K562 (cell line): Measurements from ENCODE around the gene ARID5B. TPM values are rescaled to one million over a fixed set of nuclear protein-coding genes. Genes with fewer than 3 reads are reported as not detected.

Experiments used
- ATAC-seq: fragments of 200-7000 bp; cut with Tn5 transposase; 3 replicates; pipeline ENCODE4 v1.9.1; 2020; ENCODE audit warnings: moderate library complexity
- BruUV-seq: library from RNA; stranded (reverse); fragments of 400-500 nt; replicated peaks from 2 replicates; lab custom pipeline; 2021; lab: Mats Ljungman, UMichigan
- CTCF ChIA-PET: fragments of 300-600 bp; formaldehyde crosslinking; extraction: SDS; loops from one replicate; lab custom pipeline; 2021; ENCODE audit warnings: low intra/inter-chr PET ratio; lab: Yijun Ruan, JAX
- POLR2A ChIA-PET: fragments of 300-600, 350-650 bp; sonication (Branson Sonifier 250); formaldehyde crosslinking; extraction: SDS; loops from one replicate; lab custom pipeline; 2021; ENCODE audit warnings: antibody characterized with exemption, inconsistent platforms; lab: Yijun Ruan, JAX
- DNase-seq, 4 experiments: peaks; one replicate each; pipeline versions ENCODE4 v3.0.0 to v3.0.0-alpha.2; 2011 to 2018; ENCODE audit warnings: low spot score in 3 of 4, mixed read lengths in 3 of 4; ENCODE audit errors: extremely low read depth in 1 of 4
- FAIRE-seq: peaks from 2 replicates; lab custom pipeline; 2011; peaks lifted over from hg19 to GRCh38; lab: Jason Lieb, UNC
- H2AFZ ChIP-seq: 2 replicates; pipeline ENCODE4 v1.6.0; 2011; ENCODE audit warnings: low read depth, low read length, control low read depth, inconsistent platforms
- H3K27ac ChIP-seq: fragments of 200-600 bp; 3 replicates; pipeline ENCODE4 v1.8.0; 2011; ENCODE audit warnings: low read depth, mild to moderate bottlenecking, control low read depth, inconsistent platforms, low read length, moderate library complexity, mixed read lengths; ENCODE audit errors: extremely low read depth
- H3K27me3 ChIP-seq, 2 experiments: fragments of 300-600 bp in 1 of 2; 2 replicates in 1 of 2; 3 replicates in 1 of 2; pipeline versions ENCODE4 v1.6.0 to v1.8.0; 2011; ENCODE audit warnings: inconsistent platforms in 2 of 2, low read length in 2 of 2, mild to moderate bottlenecking in 1 of 2, mixed read lengths in 1 of 2, moderate library complexity in 1 of 2; ENCODE audit not compliant: control insufficient read depth in 2 of 2, insufficient read depth in 2 of 2
- H3K36me3 ChIP-seq: fragments of 300-600 bp; 3 replicates; pipeline ENCODE4 v1.8.0; 2011; ENCODE audit warnings: mild to moderate bottlenecking, low read length, inconsistent platforms; ENCODE audit not compliant: control insufficient read depth, insufficient read depth
- H3K4me1 ChIP-seq, 2 experiments: fragments of 200-600 bp in 1 of 2; replicated peaks in 1 of 2; 2 replicates in 1 of 2; 3 replicates in 1 of 2; pipeline versions ENCODE4 v1.5.1 to v1.8.0; 2011; ENCODE audit warnings: inconsistent platforms in 2 of 2, low read length in 2 of 2, mild to moderate bottlenecking in 1 of 2, mixed read lengths in 1 of 2, moderate library complexity in 1 of 2; ENCODE audit not compliant: control insufficient read depth in 2 of 2, insufficient read depth in 2 of 2
- H3K4me2 ChIP-seq: 2 replicates; pipeline ENCODE4 v1.6.1; 2011; ENCODE audit warnings: low read length, control low read depth, inconsistent platforms, mixed read lengths; ENCODE audit not compliant: insufficient read depth
- H3K4me3 ChIP-seq: fragments of 200-600 bp; sonication (generic), shearing (Covaris generic); 2 replicates; pipeline ENCODE4 v1.5.1; 2016; ENCODE audit warnings: control low read depth, inconsistent platforms
- H3K79me2 ChIP-seq: fragments of 200-600 bp; 3 replicates; pipeline ENCODE4 v1.8.0; 2011; ENCODE audit warnings: low read length, inconsistent platforms; ENCODE audit not compliant: control insufficient read depth, insufficient read depth
- H3K9ac ChIP-seq, 2 experiments: 2 replicates each; pipeline versions ENCODE4 v1.6.0 to v1.6.1; 2011; ENCODE audit warnings: low read depth in 2 of 2, low read length in 2 of 2, control low read depth in 1 of 2, inconsistent platforms in 1 of 2, mild to moderate bottlenecking in 1 of 2, mixed read lengths in 1 of 2; ENCODE audit not compliant: insufficient read depth in 1 of 2
- H3K9me1 ChIP-seq: one replicate; pipeline ENCODE4 v1.6.0; 2011; ENCODE audit warnings: inconsistent platforms, mild to moderate bottlenecking, low read length, moderate library complexity; ENCODE audit not compliant: control insufficient read depth, insufficient read depth
- H3K9me3 ChIP-seq: replicated peaks from 2 replicates; pipeline ENCODE4 v1.5.1; 2011; ENCODE audit warnings: low read depth, low read length, inconsistent platforms; ENCODE audit not compliant: control insufficient read depth, insufficient read depth
- H4K20me1 ChIP-seq: replicated peaks from 2 replicates; pipeline ENCODE4 v1.6.1; 2011; ENCODE audit warnings: low read length, inconsistent platforms, mixed read lengths; ENCODE audit not compliant: control insufficient read depth, insufficient read depth
- CBFA2T3 ChIP-seq: fragments of 450-650 bp; IDR thresholded peaks from 2 replicates; pipeline ENCODE4 v1.6.1; 2017
- CREBBP ChIP-seq: IDR thresholded peaks from one replicate; pipeline ENCODE4 v1.6.1; 2012; ENCODE audit warnings: low read depth, mild to moderate bottlenecking, control low read depth, inconsistent platforms, low read length
- GTF2E2 ChIP-seq: fragments of 200-800 bp; sonication (Bioruptor generic); IDR thresholded peaks from 2 replicates; pipeline ENCODE4 v1.6.1; 2016; ENCODE audit warnings: missing genetic modification characterization, missing compliant biosample characterization
- HCFC1 ChIP-seq: IDR thresholded peaks from 2 replicates; pipeline ENCODE4 v1.6.1; 2012; ENCODE audit warnings: low read depth, low read length, improper control_type of control experiment
- HNRNPLL ChIP-seq: fragments of 200-400 bp; formaldehyde crosslinking; IDR thresholded peaks from 2 replicates; pipeline ENCODE4 v1.6.1; 2017; ENCODE audit warnings: low read length, low read depth, mild to moderate bottlenecking; ENCODE audit not compliant: poor library complexity, severe bottlenecking
- MIER1 ChIP-seq: fragments of 450-650 bp; IDR thresholded peaks from 2 replicates; pipeline ENCODE4 v1.6.1; 2016; ENCODE audit warnings: antibody characterized with exemption, mild to moderate bottlenecking, low read depth
- SP1 ChIP-seq: sonication (generic); formaldehyde crosslinking; IDR thresholded peaks from 2 replicates; pipeline ENCODE4 v1.8.1; 2022; ENCODE audit warnings: mild to moderate bottlenecking, missing genetic modification reagents
- ZBTB7A ChIP-seq: IDR thresholded peaks from 2 replicates; pipeline ENCODE4 v1.6.1; 2011; ENCODE audit warnings: low read depth, mild to moderate bottlenecking, low read length, moderate library complexity, borderline replicate concordance; ENCODE audit not compliant: control insufficient read depth
- ZNF311 ChIP-seq: fragments of 250-450 bp; sonication (Bioruptor Pico); IDR thresholded peaks from 2 replicates; pipeline ENCODE4 v1.4.0; 2020; ENCODE audit warnings: mild to moderate bottlenecking, moderate library complexity
- ZNF436 ChIP-seq: fragments of 250-450, 450-650 bp; sonication (Bioruptor Pico); formaldehyde crosslinking; IDR thresholded peaks from 2 replicates; pipeline ENCODE4 v1.7.0; 2020; ENCODE audit warnings: mild to moderate bottlenecking
- WGBS: fragments of 100-300 bp; shearing (Covaris generic); methylation state at CpG from one replicate; pipeline ENCODE4 v1.1.6; 2016; ENCODE audit warnings: low coverage, mixed read lengths; ENCODE audit not compliant: insufficient coverage; ENCODE audit errors: missing lambda C conversion rate; 5-methylcytosine and 5-hydroxymethylcytosine counted together
- in situ Hi-C: fragments of 300-500 bp; cut with MboI; formaldehyde crosslinking; loops from 4 replicates; pipeline ENCODE4 v1.15.0; 2018; ENCODE audit warnings: inconsistent platforms, mixed read lengths
- intact Hi-C: fragments of 100-400 bp; cut with micrococcal nuclease; formaldehyde crosslinking; loops from 2 replicates; pipeline ENCODE4 v1.14.2; 2022
- polyA plus RNA-seq, 8 experiments: library from polyadenylated mRNA; depleted of rRNA in 4 of 8; stranded (reverse) in 5 of 8; unstranded in 3 of 8; fragments of >200 nt; fragmentation: Nextera tagmentation in 2 of 8; fragmentation: Illumina TruSeq in 1 of 8; extraction: Ambion mirVana in 2 of 8; extraction: Trizol in 1 of 8; gene quantifications; 2 replicates each; pipeline versions ENCODE4 v1.2.1 to v1.2.3, GENCODE V29; 2011 to 2014; ENCODE audit warnings: inconsistent platforms in 1 of 8, missing spikeins in 1 of 8
- total RNA-seq, 7 experiments: library from RNA; depleted of rRNA in 6 of 7; stranded (reverse); fragments of >200 nt in 6 of 7; fragmentation: Illumina TruSeq in 2 of 7; extraction: Trizol in 2 of 7; gene quantifications; 2 replicates each; pipeline versions ENCODE4 v1.2.1 to v1.2.3, GENCODE V29; 2011 to 2021; ENCODE audit warnings: low replicate concordance in 1 of 7
- TF ChIP-seq, protein P1 (sequence below): fragments of 250-450 bp; sonication (Bioruptor Pico); IDR thresholded peaks from 2 replicates; pipeline ENCODE4 v1.4.0; 2020
- TF ChIP-seq, protein P2 (sequence below): fragments of 250-450 bp; sonication (Bioruptor Pico); IDR thresholded peaks from 2 replicates; pipeline ENCODE4 v1.9.0; 2021; ENCODE audit warnings: mild to moderate bottlenecking, inconsistent platforms
- TF ChIP-seq, protein P3 (sequence below): fragments of 250-450 bp; sonication (Bioruptor Pico); IDR thresholded peaks from 2 replicates; pipeline ENCODE4 v1.8.0; 2022; ENCODE audit warnings: moderate library complexity, mild to moderate bottlenecking, inconsistent platforms

The ARID5B gene
- total and polyA plus RNA-seq, 9 of the 15 experiments (the other 6 are each of a cell fraction or from before 2014, with no cell fraction given) = 0.48 to 1.6 (median 0.80) TPM

DNA sequence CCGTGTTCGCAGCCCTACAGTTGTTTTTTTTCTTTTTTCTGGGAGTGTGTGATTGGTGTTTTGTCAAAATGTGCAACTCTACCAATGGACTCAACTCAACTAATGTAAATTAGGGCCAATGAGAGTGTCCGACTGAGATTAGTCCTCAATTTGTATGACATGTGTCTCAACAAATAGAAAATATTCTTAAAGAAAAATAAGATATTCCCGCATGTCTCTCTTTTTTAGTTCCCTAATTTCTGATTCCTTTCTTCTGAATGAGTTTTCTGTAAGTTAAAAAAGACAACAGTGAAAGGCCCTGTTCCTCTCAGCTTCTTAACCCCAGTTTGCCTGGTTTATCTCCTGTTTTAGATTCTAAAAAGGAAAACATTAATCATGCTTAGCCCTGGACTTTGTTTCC, 61.5 kb downstream of the ARID5B start:
- Histone ChIP-seq H3K79me2 (no peaks in the 10 kb centered on the region), H3K36me3 (no peaks in the 10 kb centered on the region), H3K27ac (no peak overlapping the region), H3K27me3 (no peaks in the 10 kb centered on the region; a peak in 2 of 5 replicates), H3K4me1 (no peaks in the 10 kb centered on the region), H4K20me1 (no peaks in the 10 kb centered on the region), H3K4me2 (no peak overlapping the region), H3K9ac (no peak overlapping the region), H3K4me3 (no peak overlapping the region), H2AFZ (no peak overlapping the region), H3K9me3 (no peaks in the 10 kb centered on the region), H3K9me1 (peaks cover 3% of the 10 kb centered on the region)
- CTCF ChIA-PET = no interaction called here
- WGBS = 30% methylated on average over 4 of the region's 4 CpGs
- FAIRE-seq (no peak), ATAC-seq (no peak), DNase-seq (no peak)
- no TSS peak for BruUV-seq
- POLR2A ChIA-PET = interaction anchor here (0.7 kb wide), 1 partner anchor 10 kb away, joined by 4 read pairs; no protein-coding TSS in a partner anchor
- intact Hi-C loops (no loop called here), in situ Hi-C loops (no loop called here)
- TF ChIP-seq ZNF311 (CRISPR knock-in tag) (no peak), HCFC1 (no peak), MIER1 (no peak), CREBBP (no peak), ZNF436 (CRISPR knock-in tag) (no peak), CBFA2T3 (no peak), ZBTB7A (no peak), HNRNPLL (no peak), GTF2E2 (no peak), SP1 (no peak)
- TF ChIP-seq, protein P1, sequence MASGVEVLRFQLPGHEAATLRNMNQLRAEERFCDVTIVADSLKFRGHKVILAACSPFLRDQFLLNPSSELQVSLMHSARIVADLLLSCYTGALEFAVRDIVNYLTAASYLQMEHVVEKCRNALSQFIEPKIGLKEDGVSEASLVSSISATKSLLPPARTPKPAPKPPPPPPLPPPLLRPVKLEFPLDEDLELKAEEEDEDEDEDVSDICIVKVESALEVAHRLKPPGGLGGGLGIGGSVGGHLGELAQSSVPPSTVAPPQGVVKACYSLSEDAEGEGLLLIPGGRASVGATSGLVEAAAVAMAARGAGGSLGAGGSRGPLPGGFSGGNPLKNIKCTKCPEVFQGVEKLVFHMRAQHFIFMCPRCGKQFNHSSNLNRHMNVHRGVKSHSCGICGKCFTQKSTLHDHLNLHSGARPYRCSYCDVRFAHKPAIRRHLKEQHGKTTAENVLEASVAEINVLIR (CRISPR knock-in tag) = no peak
- TF ChIP-seq, protein P2, sequence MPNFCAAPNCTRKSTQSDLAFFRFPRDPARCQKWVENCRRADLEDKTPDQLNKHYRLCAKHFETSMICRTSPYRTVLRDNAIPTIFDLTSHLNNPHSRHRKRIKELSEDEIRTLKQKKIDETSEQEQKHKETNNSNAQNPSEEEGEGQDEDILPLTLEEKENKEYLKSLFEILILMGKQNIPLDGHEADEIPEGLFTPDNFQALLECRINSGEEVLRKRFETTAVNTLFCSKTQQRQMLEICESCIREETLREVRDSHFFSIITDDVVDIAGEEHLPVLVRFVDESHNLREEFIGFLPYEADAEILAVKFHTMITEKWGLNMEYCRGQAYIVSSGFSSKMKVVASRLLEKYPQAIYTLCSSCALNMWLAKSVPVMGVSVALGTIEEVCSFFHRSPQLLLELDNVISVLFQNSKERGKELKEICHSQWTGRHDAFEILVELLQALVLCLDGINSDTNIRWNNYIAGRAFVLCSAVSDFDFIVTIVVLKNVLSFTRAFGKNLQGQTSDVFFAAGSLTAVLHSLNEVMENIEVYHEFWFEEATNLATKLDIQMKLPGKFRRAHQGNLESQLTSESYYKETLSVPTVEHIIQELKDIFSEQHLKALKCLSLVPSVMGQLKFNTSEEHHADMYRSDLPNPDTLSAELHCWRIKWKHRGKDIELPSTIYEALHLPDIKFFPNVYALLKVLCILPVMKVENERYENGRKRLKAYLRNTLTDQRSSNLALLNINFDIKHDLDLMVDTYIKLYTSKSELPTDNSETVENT (CRISPR knock-in tag) = no peak
- TF ChIP-seq, protein P3, sequence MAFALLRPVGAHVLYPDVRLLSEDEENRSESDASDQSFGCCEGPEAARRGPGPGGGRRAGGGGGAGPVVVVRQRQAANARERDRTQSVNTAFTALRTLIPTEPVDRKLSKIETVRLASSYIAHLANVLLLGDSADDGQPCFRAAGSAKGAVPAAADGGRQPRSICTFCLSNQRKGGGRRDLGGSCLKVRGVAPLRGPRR = no peak
